NOMO-1 (cell line): ENCODE results near the gene KCNG2.

ENCODE experiments used
- DNase-seq, 2 experiments: peaks; one replicate each; lab custom pipeline; 2025; ENCODE audit not compliant: unreplicated experiment in 2 of 2; lab: John Stamatoyannopoulos, UW

KCNG2 gene

DNA sequence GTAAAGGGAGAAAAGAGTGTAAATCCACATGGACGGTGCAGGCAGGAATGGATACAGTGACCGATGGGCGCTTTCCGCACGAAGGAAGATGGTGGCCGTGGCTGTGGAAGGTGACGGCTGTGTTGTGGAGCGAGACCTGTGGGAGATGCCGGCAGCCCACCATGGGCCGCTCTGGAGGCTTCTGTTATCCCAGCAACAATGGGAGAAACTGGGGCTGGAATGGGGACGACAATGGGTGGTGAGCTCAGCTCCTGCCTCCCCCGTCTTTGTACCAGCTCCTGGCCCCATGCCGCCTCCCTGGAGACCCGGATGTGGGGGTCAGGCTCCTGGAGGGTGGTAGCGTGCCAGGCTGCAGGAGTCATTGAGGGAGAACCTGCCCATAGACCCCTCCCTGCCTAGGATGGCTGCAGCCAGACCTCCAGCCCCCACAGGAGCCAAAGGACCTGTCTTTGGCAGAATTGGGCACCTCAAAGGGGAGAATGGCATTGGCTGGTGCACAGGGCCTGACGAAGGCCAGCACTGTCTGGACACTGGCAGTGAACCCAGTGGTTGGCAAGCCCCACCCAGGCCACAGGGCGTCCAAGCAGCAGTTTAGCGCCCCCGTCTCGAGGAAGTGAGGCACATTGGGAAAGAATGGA, 81.1 kb downstream of the KCNG2 start:
- no peak for DNase-seq

DNA sequence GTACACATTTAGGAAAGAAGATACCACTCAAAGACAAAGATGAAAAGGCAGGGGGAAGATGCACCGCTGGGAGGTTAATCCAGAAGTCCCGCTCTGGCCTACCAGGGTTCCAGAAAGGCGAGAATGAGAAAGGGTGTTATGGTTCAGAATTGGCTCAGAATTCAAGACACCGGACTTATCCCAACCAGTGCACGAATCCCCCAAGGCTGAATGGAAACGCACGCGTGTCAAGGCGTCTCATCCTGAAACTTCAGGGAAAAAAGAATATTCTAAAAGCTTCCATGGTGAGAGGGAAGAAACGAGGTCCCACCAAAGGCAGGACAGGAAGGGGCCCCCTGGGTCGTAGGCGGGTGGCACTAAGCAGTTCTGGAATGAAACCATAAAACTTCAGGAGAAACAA, 81.8 kb downstream of the KCNG2 start:
- DNase-seq, result no peak

DNA sequence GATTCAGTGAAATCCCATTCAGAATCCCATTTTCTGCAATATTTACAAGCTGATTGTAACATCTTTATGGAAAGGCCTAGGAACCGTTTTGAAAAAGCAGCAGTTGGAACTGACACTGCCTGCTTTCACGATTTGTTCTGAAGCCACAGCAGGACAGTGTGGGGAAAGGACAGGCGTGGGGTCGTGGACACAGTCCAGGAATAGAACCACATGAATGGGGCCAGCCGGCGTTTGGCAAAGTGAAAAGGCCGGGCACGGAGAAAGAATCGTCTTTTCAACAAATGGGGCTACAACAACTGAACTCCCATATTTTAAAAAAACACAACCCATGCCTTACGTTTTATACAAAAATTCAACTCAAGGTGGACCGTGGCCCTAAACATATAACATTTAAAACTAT, 84.0 kb downstream of the KCNG2 start:
- no peak for DNase-seq

DNA sequence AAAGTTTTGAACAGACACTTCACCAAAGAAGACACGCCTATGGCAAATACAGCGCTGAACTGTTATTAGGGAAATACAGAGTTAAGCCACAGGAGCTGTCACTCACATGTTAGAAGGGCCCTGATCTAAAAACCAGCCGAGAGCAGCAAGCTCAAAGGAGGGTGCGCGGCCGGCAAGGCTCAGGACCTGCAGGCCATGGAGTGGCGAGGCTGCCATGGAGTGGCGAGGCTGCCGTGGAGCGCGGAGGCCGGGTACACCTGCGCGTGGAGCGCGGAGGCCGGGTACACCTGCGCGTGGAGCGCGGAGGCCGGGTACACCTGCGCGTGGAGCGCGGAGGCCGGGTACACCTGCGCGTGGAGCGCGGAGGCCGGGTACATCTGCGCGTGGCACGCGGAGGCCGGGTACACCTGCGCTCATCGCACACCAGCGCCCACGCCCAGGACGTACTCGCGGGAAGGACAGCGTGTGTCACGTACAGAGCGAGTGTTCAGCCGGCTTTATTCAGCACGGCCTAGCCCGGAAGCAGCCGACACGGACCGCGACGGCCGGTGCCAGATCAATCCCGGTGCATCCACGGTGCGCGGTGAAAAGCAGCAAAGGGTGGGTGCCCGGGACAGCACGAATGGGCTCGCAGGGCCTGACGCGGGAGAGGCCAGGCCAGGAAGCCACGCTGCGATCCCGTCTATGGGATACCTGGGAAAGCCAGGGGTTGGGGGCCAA, 84.9 kb downstream of the KCNG2 start:
- no peak for DNase-seq

DNA sequence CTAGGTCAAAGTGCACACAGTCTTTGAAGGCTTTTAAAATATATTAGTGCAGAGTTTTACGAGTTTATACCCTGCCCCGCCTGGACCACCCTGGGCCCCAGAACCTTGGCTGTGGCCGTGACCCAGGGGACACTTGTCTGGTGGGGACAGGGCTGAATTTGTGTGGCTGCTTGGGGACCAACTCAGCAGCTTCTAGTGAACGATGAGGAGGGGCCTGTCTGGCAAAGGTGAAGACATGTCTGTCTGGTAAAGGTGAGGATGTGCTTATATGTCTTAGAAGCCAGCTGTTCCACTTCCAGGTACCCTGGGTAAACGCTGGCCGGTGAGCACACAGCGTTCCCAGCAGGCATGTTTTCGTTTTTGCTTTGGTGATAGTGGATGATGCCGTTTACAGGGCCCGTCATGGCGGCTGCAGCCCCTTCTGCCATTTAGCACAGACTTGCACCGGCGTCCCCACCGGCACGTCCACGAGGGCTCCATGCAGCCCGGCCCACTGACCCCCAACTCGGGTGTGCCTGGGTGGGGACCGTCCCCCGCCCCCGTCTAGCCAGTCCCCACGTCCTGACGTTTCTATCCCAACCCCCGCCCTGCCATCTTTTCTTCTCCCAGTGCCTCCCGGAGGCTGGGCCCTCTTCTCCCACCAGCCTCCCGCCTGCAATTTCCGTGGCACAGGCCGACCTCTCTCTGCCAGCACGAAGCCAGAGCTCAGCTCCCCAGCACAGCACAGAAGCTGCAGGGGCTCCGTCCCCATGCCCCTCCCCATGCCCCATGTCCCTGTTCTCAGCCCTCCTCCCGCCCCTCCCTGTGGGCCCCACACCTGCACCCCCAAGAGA, 85.9 kb downstream of the KCNG2 start:
- DNase-seq, result no peak

DNA sequence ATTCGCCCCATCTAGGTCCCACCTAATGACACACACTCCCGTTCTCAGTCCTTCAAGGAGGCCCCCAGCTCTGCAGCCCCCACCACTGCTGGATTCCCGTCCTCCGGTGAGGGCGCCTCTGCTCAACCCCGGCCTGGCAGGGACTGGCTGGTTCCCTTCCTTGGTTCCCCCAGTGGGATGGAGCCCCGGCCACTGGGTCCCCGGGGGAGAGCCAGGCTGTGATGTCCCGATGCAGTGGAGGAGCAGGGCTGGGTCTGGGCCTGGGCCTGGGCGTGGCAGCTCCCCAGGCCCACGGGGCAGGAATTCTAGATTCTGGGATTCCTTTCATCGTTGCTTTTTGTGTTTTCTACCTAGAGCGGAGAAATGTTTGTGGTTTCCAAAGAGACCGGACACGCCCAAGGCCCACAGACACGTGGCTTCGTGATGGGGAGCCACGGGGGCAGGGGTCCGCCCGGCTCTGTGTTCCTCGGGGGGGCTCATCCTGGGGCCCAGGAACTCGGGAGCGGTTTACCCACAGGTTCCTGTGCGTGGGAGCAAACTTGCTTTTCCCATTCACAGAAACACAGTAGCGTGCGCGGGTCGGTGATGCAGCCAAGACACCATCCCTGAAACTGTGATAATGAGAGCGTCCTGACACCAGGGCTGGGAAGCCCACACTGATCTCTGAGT, 86.7 kb downstream of the KCNG2 start:
- no peak for DNase-seq

DNA sequence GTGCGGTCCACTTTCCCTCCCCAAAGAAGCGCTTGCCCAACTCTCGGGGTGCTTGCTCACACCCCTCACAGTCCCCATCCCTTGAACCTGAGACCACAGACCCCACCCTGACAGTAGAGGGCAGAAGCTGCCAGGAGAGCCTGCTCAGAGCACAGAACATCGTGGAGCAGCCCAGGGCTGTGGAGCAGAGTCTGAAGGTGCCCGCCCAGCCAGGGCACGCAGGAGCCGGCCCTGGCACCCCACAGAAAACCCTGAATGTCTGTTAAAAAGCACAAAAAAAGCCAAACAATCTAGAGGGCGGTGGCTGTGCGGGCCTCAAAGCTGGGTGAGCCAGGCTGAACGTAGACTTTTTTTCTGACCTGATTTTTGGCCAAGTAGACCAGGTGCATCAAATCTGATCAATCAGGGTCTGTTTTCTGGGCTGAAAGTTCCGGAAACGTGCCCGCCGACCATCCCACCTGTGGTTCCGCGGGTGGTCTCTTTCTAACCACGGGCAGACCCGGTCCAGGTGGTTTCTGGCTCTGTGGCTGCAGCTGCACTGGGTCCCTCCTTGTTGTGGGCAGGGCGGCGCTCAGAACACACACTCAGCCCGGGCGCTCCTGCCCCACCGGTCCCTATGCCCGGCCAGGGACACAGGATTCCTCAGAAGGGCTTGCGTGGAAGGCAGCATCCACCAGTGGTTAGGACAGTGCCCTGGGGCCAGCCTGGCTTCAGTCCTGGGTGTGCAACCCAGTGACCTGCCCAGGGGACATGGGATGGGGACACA, 87.4 kb downstream of the KCNG2 start:
- DNase-seq, result no peak

DNA sequence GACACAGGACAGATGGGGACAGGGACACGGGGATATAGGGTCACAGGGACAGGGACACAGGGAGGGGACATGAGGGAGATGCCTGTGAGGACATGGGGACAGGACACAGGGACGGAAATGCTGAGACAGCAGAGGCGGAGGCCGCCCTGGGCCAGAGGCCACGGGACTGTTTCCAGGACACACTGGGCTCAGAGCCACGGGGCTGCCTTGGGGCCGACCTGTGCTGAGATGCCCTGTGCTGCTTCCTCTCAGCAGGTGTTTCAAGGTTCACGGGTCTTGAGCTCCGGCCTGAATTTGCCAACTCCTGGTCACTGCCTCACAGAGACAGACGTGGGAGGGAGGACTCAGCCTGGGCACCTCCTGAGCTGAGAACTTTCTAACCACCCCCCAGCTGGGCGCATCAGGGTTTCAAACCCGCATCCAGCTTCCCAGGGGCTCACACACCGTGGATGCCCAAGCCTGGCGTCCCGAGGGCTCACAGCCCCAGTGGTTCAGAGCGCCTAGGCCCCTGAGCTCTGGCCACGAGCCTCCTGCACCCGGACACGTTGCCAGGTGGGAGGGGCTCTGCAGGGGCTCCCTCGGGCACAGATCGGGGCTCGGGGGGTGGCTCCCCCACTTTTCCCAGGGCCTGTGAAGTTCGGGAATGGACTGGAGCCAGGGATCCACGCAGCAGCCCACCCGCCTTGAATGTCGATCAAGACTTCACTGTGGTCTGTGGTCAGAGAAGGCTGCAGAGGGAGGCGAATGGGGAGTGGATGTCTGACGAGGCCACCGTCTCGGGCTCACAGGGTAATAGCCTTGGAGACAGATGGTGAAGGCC, 89.7 kb downstream of the KCNG2 start:
- no peak for DNase-seq

DNA sequence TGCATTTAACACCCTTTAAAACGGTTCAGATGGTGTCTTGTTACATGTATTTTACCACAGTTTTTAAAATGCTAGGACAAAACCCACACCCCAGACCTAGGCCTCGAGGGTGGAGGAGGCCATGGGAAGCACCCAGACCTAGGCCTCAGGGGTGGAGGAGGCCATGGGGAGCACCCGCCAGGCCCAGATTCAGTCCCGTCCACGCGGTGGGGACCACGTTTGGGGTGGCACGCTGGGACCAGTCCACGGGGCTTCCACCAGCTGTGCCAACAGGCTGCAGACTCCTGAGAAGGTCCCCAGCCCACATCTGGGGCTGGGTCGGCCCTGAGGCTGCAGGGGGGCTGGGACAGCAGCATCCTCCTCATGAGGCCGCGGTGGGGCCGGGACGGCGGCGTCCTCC, 90.3 kb downstream of the KCNG2 start:
- no peak for DNase-seq

DNA sequence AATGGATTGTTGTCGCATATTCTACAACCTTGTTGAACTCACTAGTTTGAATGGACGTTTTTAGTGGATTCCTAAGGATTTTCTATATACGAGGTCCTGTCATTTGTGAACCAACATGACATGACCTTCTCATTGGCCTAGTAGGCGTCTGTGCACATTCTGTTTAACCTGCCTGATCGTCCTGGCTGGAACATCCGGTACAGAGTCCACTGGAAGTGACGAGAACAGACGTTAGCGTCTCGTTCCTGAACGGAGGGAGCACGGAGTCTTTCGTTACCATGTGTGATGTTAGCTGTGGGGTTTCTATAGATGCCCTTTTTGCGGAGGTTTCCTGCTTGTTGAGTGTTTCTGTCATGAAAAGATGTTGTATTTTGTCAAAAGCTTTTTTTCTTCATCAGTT, 91.8 kb downstream of the KCNG2 start:
- no peak for DNase-seq

DNA sequence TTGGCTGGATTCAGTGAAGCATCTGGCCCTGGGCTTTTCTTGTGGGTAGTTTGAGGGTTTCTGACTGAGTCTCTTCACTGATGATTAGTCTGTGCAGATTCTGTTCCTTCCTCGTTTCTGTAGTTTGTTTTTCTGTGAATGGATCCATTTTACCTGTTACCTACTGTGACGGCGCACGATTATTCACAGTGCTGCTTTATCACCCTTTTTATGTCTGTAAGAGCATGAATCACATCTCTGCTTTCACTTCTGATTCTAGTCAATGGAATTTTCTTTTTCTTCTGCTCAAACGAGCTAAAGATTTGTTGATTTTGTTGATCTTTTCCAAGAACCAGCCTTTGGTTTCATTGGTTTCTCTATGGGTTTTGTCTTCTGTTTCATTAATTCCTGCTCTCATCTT, 92.9 kb downstream of the KCNG2 start:
- DNase-seq, result no peak

DNA sequence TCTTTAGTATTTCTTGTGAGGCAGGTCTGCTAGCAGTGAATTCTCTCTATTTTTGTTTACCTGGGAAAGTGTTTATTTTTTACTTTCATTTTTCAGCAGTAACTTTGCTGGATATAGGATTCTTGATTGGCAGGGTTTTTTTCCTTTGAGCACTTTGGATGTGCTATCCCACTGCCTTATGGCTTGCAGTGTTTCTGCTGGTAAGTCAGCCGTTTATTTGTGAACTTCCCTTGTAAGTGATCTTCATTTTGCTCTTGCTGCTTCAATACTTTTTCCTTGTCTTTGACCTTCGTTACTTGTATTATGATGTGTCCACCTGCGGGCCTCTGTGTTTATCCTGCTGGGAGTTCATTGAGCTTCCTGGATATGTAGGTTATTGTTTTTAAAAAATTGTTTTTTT, 99.0 kb downstream of the KCNG2 start:
- no peak for DNase-seq

DNA sequence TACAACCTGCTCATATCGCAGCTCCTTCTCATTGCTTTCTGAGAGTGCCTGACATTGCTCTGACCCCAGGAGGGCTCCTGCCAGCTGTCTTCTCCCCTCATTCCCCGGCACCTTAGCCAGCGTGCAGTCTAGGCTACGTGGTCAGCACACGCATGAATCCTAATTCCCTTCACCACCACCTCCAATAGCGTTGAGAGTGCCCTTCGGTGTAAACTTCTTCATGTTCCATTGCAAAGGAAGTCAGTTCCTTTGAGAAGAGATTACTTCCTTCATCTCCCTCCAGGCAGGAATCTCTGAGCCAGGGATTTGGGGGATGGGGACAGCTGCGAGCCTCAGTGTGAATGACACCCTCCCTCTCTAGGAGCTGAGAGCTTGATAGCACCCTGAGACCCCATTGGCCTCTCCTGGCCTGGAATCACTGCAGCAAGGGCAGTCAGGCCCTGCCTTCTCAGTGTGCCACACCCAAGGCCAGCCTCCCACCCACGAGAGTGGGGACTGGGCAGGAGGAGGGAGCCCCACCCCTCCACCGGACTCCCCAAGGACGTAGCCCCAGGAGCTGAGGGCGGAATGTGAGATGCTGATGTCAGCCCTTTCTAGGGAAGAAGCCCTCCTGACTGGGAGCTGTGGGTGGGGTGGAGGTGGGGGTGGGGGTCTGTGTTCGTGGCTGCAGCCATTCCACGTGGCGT, 100.3 kb downstream of the KCNG2 start:
- DNase-seq, result no peak

DNA sequence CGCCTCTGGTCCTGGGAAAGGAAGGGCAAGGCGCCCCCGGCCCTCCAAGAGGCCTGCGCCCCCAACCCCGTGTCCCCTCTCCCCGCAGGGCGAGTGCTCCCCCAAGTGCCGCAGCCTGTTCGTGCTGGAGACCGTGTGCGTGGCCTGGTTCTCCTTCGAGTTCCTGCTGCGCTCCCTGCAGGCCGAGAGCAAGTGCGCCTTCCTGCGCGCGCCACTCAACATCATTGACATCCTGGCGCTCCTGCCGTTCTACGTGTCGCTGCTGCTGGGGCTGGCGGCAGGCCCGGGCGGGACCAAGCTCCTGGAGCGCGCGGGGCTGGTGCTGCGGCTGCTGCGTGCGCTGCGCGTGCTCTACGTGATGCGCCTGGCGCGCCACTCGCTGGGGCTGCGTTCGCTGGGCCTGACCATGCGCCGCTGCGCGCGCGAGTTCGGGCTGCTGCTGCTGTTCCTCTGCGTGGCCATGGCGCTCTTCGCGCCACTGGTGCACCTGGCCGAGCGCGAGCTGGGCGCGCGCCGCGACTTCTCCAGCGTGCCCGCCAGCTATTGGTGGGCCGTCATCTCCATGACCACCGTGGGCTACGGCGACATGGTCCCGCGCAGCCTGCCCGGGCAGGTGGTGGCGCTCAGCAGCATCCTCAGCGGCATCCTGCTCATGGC, 101.3 kb downstream of the KCNG2 start:
- DNase-seq, result no peak

DNA sequence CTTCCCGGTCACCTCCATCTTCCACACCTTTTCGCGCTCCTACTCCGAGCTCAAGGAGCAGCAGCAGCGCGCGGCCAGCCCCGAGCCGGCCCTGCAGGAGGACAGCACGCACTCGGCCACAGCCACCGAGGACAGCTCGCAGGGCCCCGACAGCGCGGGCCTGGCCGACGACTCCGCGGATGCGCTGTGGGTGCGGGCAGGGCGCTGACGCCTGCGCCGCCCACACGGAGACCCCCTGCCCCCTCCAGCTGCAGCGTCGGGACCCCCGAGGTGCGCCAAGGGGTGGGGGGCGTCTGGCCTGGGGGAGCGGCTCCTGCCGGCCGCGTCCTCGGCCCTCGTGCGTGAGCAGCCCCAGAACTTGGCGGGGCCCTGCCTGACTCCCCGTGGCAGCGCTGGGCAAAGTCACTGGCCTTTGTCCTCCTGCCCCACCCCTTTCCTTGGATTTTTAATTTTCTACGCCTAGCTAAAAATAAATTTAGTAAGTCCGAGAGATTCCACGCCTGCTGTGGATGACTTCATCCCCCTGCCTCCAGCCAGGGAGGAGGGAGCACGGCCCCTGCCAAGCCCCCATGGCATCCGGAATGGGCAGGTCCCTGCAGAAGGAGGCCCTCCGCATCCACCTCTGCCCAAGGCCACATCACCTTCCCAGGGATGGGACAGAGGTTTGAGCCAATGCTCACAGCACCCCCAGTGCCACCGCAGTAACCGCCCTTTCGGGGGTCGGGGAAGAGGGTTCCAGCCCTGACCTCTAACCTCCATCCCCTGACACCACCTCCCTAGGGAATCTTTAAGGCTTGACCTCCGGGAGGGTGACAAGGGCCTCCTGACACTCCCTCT, 102.1 kb downstream of the KCNG2 start:
- DNase-seq, result no peak

DNA sequence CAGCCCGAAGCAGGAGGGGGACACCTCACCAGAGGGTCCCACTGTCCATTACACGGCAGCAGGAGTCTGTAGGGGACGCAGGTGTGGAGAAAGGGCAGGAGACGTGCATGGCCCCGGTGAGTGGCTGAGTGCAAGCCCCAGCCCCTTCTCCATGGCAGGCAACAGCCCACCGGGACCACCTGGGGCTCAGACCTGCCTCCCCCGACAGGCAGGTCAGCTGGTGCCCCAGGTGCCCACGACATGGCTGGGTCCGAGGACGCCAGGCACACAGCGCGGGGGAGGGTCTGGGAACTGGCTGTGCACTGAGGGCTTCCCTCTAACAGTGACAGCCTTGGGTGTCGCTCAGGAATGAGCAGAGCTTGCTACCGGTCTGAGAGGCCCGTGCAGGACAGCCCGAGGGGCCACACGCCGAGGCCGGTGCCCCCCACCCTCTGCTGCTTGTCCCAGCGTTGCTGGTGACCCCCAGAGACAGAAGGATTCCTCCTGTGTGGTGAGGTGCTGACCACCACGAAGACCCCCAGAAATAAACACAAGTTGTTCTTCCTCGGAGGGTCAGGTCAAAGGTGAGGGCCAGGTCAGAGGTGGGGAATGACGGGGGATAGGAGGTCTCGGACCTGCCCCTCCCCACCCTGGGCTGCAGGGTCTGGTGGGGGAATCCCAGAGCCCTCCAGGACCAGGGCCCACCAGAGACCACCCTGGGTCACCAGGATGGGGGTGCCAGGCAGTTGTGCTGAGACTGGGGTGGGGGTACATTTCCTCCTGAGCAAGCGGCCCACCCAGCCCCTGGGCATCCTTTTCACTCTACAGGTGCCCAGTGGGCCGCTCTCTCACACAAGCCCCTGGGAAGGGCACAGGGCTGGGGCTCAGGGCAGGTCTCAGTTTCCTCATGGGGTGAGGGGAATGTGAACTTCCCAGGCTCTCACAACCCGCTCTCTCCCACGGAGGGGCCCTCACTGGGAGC, 103.2 kb downstream of the KCNG2 start:
- no peak for DNase-seq

DNA sequence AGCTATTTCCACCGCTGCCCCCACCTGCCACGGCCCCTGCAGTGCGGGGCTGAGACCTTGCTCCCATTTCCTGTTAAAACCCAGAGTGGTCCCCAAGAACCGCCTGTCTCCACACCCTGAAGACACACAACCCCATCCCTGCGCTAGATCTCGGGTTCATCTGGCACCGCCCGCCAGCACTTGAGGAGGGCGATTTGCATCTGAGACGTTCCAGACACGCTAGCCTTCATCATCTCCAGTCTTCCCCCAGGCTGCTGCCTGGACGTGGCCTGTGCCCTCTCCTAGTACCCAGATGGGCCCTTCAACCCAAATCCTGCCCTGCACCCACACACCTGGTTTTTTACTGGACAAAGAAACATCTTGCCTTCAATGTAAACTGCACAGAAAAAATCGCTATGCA, 103.9 kb downstream of the KCNG2 start:
- no peak for DNase-seq
